Immature natural killer cell (primary cell): Measurements from ENCODE around the gene PHF2. TPM values are rescaled to one million over a fixed set of nuclear protein-coding genes. Genes with fewer than 3 reads are reported as not detected.

Experiments
- DNase-seq, 3 donors: peaks; one replicate each; pipeline ENCODE4 v3.0.0; 2022; ENCODE audit warnings: mixed read lengths in 1 of 3
- H3K27ac Mint-ChIP-seq, 6 donors: one replicate each; pipeline ENCODE4 v1.8.0; 2020; ENCODE audit warnings: mixed read lengths in 6 of 6, mild to moderate bottlenecking in 5 of 6, inconsistent platforms in 4 of 6, moderate library complexity in 3 of 6
- H3K27me3 Mint-ChIP-seq, 3 donors: one replicate each; pipeline ENCODE4 v1.8.0; 2020 to 2021; ENCODE audit warnings: low read depth in 3 of 3, mild to moderate bottlenecking in 3 of 3, mixed read lengths in 3 of 3, moderate library complexity in 3 of 3, inconsistent platforms in 1 of 3
- H3K36me3 Mint-ChIP-seq, 3 donors: one replicate each; pipeline ENCODE4 v1.8.0; 2020; ENCODE audit warnings: mixed read lengths in 3 of 3, inconsistent platforms in 2 of 3, mild to moderate bottlenecking in 2 of 3
- H3K4me1 Mint-ChIP-seq, 2 donors: one replicate each; pipeline ENCODE4 v1.8.0; 2020; ENCODE audit warnings: inconsistent platforms in 2 of 2, mild to moderate bottlenecking in 2 of 2, mixed read lengths in 2 of 2, moderate library complexity in 1 of 2
- H3K4me3 Mint-ChIP-seq, 5 donors: one replicate each; pipeline ENCODE4 v1.8.0; 2020; ENCODE audit warnings: mild to moderate bottlenecking in 5 of 5, mixed read lengths in 5 of 5, inconsistent platforms in 3 of 5, moderate library complexity in 3 of 5
- H3K9me3 Mint-ChIP-seq, 6 donors: one replicate each; pipeline ENCODE4 v1.8.0; 2020; ENCODE audit warnings: mild to moderate bottlenecking in 6 of 6, mixed read lengths in 6 of 6, inconsistent platforms in 4 of 6, moderate library complexity in 3 of 6
- polyA plus RNA-seq, 3 donors: library from polyadenylated mRNA; unstranded; fragments of 300-500 nt; fragmentation: Illumina TruSeq; gene quantifications; one replicate each; pipeline ENCODE4 v1.2.3, GENCODE V29; 2021

The PHF2 gene
- polyA plus RNA-seq, 3 donors from 2014 or later, result 0.58 to 2.1 (median 0.80) TPM

GRCh38 chr9:93585695-93586094 is 9.3 kb downstream of the PHF2 start:
- DNase-seq, result no peak
- Mint-ChIP-seq H3K9me3 (no peaks in the 10 kb centered on the region), H3K4me3 (no peak overlapping the region), H3K4me1 (peaks cover 26 to 32% of the 10 kb centered on the region in 2 donors), H3K27ac (no peak overlapping the region), H3K36me3 (peaks cover 0 to 6% (median 3%) of the 10 kb centered on the region in 3 donors), H3K27me3 (peaks cover 0 to 1% (median 0%) of the 10 kb centered on the region in 3 donors)

GRCh38 chr9:93586290-93587057 is 10.1 kb downstream of the PHF2 start:
- no peak overlapping the region for H3K27ac Mint-ChIP-seq
- no peak for DNase-seq
- H3K4me1 Mint-ChIP-seq, result peaks cover 25 to 38% of the 10 kb centered on the region in 2 donors

GRCh38 chr9:93587284-93587650 is 10.9 kb downstream of the PHF2 start:
- H3K4me3 Mint-ChIP-seq, result no peak overlapping the region
- no peak overlapping the region for H3K27ac Mint-ChIP-seq
- H3K4me1 Mint-ChIP-seq, result peaks cover 25 to 37% of the 10 kb centered on the region in 2 donors
- no peak for DNase-seq
- H3K9me3 Mint-ChIP-seq, result no peaks in the 10 kb centered on the region
- peaks cover 0 to 6% (median 3%) of the 10 kb centered on the region in 3 donors for H3K36me3 Mint-ChIP-seq
- H3K27me3 Mint-ChIP-seq, result peaks cover 0 to 1% (median 0%) of the 10 kb centered on the region in 3 donors

More at GRCh38 chr9:93586290-93587057, 10.1 kb downstream of the PHF2 start:
- Mint-ChIP-seq H3K9me3 (no peaks in the 10 kb centered on the region), H3K27me3 (peaks cover 0 to 1% (median 0%) of the 10 kb centered on the region in 3 donors), H3K4me3 (no peak overlapping the region), H3K36me3 (peaks cover 0 to 6% (median 3%) of the 10 kb centered on the region in 3 donors)

GRCh38 chr9:93587651-93588347 is 11.4 kb downstream of the PHF2 start:
- DNase-seq, result no peak
- Mint-ChIP-seq H3K9me3 (no peaks in the 10 kb centered on the region), H3K4me1 (peaks cover 24 to 32% of the 10 kb centered on the region in 2 donors), H3K27ac (no peak overlapping the region), H3K4me3 (no peak overlapping the region), H3K27me3 (no peaks in the 10 kb centered on the region), H3K36me3 (peaks cover 0 to 6% (median 3%) of the 10 kb centered on the region in 3 donors)

DNA sequence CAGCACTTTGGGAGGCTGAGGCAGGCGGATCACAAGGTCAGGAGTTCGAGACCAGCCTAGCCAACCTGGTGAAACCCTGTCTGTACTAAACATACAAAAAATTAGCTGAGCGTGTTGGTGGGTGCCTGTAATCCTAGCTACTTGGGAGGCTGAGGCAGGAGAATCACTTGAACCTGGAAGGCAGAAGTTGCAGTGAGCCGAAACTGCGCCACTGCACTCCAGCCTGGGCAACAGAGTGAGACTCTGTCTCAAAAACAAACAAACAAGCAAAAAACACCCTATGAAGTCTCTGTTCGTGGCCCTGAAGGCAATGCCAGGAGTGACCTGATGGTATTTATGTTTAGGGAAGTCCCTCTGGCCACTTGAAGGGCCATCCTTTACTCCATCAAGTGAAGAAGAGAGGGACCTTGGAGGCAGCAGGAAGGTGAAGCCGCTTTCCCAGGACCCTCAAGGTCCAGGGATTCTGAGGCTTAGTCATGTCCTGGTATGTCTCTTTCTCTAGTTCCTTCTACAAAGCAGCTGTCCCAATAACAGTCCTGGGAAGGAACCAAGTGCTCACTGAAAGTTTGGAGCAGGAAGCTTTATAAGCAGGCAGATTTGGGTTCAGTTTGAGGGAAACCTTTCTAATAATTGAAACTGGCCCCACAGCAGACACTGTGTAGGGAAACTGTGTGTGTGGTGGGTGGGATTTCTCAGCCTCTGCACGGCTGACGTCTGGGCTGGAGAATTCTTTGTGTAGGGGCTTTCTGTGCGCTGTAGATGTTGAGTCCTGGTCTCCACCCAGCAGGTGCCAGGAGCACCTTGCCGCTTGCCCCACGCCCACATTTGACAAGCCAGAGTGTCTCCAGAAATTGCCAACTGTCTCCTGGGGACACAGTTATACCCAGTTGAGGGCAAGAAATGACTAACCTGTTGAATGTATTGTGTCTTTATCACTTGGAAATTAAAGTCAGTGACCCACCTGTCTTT is 12.5 kb downstream of the PHF2 start:
- no peak for DNase-seq
- Mint-ChIP-seq H3K4me3 (no peak overlapping the region), H3K9me3 (no peaks in the 10 kb centered on the region), H3K36me3 (peaks cover 0 to 6% (median 3%) of the 10 kb centered on the region in 3 donors), H3K27me3 (no peaks in the 10 kb centered on the region), H3K4me1 (peaks cover 20 to 32% of the 10 kb centered on the region in 2 donors), H3K27ac (peak overlapping the region in 2 of 6 donors; percentile 23)

DNA sequence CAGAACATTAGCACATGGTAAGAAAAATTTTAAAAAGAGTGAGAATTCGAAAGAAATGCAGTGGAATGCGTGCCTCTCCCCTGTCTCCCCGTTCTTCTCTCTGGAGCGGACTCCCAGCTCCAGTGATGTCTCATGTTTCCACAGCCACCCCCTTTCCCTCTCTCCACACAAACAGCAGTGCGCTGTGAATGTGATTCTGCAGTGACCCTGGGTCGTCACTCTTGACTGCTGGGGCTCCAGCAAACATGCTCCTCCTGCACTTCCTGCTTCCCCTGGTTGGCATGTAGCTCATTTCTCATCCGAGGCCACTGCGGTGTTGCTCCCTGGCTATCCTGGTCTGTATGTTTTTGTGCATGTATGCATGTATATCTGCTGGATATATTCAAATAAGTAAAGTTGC is 13.3 kb downstream of the PHF2 start:
- Mint-ChIP-seq H3K27me3 (no peaks in the 10 kb centered on the region), H3K36me3 (peaks cover 0 to 4% (median 0%) of the 10 kb centered on the region in 3 donors), H3K9me3 (no peaks in the 10 kb centered on the region), H3K4me1 (peaks cover 20 to 26% of the 10 kb centered on the region in 2 donors), H3K27ac (peak overlapping the region in 3 of 6 donors; percentile 6 to 31 (median 10)), H3K4me3 (no peak overlapping the region)
- DNase-seq, result no peak

- no peak overlapping the region for H3K4me3 Mint-ChIP-seq
- H3K4me1 Mint-ChIP-seq, result peaks cover 20 to 27% of the 10 kb centered on the region in 2 donors
- H3K36me3 Mint-ChIP-seq, result no peaks in the 10 kb centered on the region
- H3K9me3 Mint-ChIP-seq, result no peaks in the 10 kb centered on the region
- peak overlapping the region in 3 of 6 donors; percentile 31 to 40 (median 35) for H3K27ac Mint-ChIP-seq
- no peaks in the 10 kb centered on the region for H3K27me3 Mint-ChIP-seq
- DNase-seq, result no peak
Observed at GRCh38 chr9:93590609-93591234, 14.3 kb downstream of the PHF2 start.

DNA sequence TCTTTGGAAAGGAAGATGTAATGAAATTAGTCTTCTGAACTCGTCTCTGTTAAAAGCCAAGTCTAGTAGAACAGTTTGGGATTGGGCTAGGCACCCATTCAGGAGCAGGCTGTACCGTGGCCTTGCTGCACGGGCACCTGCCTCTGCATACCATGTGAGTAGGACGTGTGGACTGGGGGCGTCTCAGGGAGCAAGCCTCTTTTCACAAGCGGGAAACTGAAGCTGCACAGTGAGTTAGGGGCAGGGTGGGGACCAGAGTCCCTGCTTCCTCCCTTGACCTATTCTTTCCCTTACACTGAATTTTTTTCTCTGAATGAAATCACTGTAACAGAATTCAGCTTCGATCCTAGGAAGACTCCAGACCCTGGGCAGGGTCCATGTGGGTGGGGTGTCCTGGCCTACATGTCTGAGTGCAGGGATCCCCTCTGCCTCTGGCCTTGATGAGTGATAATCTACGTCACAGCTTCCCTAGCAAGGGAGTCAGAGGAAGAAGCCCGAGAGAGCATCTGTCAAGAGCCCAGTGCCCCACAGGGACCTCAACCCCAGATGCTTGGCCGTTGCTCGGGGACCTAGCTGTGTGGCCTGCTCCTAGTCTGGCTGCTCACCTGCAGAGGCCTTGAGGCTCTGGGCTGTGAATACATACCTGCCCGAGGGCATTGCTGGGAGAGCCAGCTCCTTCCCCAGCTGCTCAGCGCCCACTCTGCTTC is 15.1 kb downstream of the PHF2 start:
- DNase-seq, result no peak
- H3K27ac Mint-ChIP-seq, result no peak overlapping the region
- no peaks in the 10 kb centered on the region for H3K9me3 Mint-ChIP-seq
- no peaks in the 10 kb centered on the region for H3K36me3 Mint-ChIP-seq
- H3K4me3 Mint-ChIP-seq, result no peak overlapping the region
- no peaks in the 10 kb centered on the region for H3K27me3 Mint-ChIP-seq
- H3K4me1 Mint-ChIP-seq, result peaks cover 24 to 33% of the 10 kb centered on the region in 2 donors

DNA sequence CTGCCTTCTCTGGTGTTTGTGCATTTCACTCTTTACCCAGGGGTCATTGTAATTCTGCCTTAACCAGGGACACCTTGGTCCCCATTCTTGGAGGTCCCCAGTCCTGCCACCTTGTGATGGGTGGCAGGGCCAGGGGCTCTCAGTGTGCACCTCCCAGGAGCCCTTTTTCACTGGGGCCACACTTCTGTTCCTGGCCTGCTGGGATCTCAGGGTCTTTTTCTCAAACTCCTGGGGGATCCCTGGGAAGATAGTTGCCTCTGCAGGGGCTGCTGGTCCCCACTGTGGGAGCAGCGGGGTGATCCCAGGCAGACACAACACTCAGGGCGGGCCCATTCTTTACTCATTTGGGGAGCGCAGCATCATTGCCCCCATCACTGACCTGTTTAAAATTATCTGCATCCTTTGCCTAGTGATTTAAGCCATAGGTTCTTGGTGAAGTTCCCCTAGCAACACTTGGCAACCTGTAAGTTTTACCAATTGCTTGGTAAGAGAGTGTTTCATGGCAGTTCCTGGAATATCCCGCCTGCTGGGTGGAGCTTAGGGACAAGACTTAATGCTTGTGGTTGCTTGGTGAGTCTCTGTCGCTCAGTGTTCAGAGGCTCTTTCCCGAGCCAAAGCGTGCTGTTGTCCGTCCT is 15.7 kb downstream of the PHF2 start:
- peaks cover 20 to 33% of the 10 kb centered on the region in 2 donors for H3K4me1 Mint-ChIP-seq
- H3K36me3 Mint-ChIP-seq, result no peaks in the 10 kb centered on the region
- no peaks in the 10 kb centered on the region for H3K9me3 Mint-ChIP-seq
- H3K27ac Mint-ChIP-seq, result peak overlapping the region in 1 of 6 donors; percentile 61
- H3K27me3 Mint-ChIP-seq, result no peaks in the 10 kb centered on the region
- no peak overlapping the region for H3K4me3 Mint-ChIP-seq
- no peak for DNase-seq

GRCh38 chr9:93592643-93593021 is 16.2 kb downstream of the PHF2 start:
- Mint-ChIP-seq H3K27me3 (no peaks in the 10 kb centered on the region), H3K9me3 (no peaks in the 10 kb centered on the region), H3K4me3 (no peak overlapping the region), H3K27ac (no peak overlapping the region), H3K36me3 (no peaks in the 10 kb centered on the region), H3K4me1 (peaks cover 23 to 33% of the 10 kb centered on the region in 2 donors)
- no peak for DNase-seq

DNA sequence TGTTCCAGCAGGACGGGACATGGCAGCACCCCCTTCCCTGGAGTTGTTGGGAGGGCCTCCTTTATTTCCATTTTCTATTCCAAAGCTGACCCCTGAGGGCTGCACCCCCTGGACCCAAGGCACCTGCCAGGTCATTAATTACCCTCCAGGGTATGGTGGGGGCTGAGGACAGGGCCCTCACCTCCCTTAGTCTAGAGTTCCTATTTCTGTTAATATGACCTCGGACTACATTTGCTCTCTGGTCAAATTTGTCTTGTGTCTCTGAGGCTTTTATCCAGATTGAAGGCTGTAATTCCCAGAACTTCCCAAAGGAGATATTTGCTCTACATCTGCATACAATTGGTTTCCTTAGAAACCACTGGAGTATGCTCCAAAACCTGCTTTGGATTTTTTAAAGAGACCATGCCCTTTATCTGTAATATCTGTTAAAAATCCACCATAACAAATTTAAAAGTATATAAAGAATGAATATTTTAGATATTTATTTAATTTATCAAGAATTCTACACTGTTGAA is 16.8 kb downstream of the PHF2 start:
- Mint-ChIP-seq H3K36me3 (no peaks in the 10 kb centered on the region), H3K4me1 (peaks cover 24 to 33% of the 10 kb centered on the region in 2 donors), H3K9me3 (no peaks in the 10 kb centered on the region), H3K4me3 (no peak overlapping the region), H3K27ac (peak overlapping the region in 1 of 6 donors; percentile 65), H3K27me3 (no peaks in the 10 kb centered on the region)
- DNase-seq, result no peak

GRCh38 chr9:93594041-93594756 is 17.8 kb downstream of the PHF2 start:
- Mint-ChIP-seq H3K27me3 (no peaks in the 10 kb centered on the region), H3K4me1 (peaks cover 34 to 38% of the 10 kb centered on the region in 2 donors), H3K4me3 (no peak overlapping the region), H3K27ac (peak overlapping the region in 1 of 6 donors; percentile 34), H3K9me3 (no peaks in the 10 kb centered on the region), H3K36me3 (no peaks in the 10 kb centered on the region)
- no peak for DNase-seq
